ENCODE data around the gene CDK11B.
A peak's percentile ranks its signal among the peaks of the same experiment; 100 is the strongest.

The CDK11B gene

DNA sequence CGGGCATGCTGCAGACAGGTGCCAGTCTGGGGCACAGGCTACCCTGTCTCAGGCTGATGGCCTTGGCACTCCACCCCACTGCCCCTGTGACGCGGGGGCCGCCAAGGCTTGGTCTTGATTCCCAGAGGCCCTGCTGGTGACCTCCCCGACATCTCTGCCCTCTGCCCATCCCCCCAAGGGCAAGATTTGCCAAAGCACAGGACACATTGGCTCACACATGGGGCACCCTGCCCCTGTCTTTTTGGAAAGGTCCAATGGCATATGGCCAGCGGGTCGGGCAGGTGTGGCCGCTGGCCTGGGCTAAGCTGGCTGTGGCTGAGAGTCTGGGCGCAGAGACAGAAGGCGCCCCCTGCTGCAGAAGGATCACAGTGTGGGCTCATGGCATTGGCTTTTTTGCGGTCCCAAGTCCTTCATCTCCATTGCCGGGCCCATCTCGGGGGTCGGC lies 38.9 kb downstream of the CDK11B start:
- Mint-ChIP-seq H3K36me3 (ENCODE audit: low read depth) (no peaks in the 10 kb centered on the region), H3K4me1 (ENCODE audit: low read depth) (peaks cover 12% of the 10 kb centered on the region), H3K27ac (no peak overlapping the region), H3K4me3 (no peak overlapping the region), H3K9me3 (no peaks in the 10 kb centered on the region), H3K27me3 (no peaks in the 10 kb centered on the region)

DNA sequence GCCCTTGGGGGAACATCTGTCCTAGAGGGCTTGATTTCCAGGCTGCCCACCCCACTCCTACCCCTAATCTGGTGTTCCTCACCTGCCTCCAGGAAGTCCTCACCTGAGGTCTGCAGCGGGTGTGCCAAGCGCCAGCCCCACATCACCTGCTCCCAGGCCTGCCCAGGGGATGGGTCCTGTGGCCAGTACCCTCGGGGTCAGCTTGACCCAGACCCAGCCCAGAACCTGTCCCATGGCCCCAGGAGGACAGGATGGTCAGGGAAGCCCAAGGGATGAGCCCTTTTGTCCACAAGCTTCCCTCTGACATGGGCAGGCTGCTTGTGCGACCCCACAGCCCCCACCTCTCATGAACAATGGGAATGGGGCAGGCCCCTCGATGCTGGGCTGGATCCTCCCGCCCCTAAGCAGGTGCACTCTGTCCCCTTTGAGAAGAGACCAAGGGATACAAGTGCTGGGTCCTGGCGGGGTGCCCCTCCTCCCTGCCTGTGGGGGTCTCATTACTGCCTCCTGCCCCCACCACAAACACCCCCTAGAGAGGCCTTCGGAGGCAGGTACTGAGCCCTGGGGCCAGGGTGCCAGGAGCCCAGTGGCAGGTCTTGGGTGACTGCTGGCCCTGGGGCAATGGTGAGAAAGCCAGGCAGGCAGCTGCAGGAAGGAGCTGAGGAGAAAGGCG lies 40.3 kb downstream of the CDK11B start:
- H3K4me1 Mint-ChIP-seq (ENCODE audit: low read depth) = peaks cover 26% of the 10 kb centered on the region
- no peak overlapping the region for H3K4me3 Mint-ChIP-seq
- H3K27ac Mint-ChIP-seq = no peak overlapping the region
- peaks cover 5% of the 10 kb centered on the region for H3K36me3 Mint-ChIP-seq (ENCODE audit: low read depth)
- H3K27me3 Mint-ChIP-seq = no peaks in the 10 kb centered on the region
- H3K9me3 Mint-ChIP-seq = no peaks in the 10 kb centered on the region

DNA sequence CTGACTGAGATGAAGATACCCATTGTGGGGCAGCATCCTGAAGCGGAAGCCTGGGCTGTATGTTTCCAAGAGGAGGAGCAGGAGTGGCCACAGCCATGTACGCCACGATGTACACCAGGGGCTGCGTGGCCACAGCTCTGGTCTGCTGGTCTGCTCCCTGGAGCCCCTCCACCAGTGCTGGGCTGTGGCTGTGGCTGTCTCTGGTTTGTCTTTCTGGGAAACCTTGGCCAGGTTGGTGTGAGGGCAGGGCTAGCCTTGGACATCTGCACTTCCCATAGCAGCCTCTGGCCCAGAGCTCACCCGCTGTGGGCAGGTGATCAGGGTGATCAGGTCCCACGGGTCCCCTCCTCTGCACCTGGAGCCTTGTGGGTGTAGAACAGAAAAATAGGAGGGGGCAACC lies 40.9 kb downstream of the CDK11B start:
- no peaks in the 10 kb centered on the region for H3K27me3 Mint-ChIP-seq
- H3K27ac Mint-ChIP-seq = no peak overlapping the region
- peak overlapping the region; percentile 81 for H3K4me3 Mint-ChIP-seq
- H3K9me3 Mint-ChIP-seq = no peaks in the 10 kb centered on the region
- peaks cover 28% of the 10 kb centered on the region for H3K4me1 Mint-ChIP-seq (ENCODE audit: low read depth)
- H3K36me3 Mint-ChIP-seq (ENCODE audit: low read depth) = peaks cover 7% of the 10 kb centered on the region

DNA sequence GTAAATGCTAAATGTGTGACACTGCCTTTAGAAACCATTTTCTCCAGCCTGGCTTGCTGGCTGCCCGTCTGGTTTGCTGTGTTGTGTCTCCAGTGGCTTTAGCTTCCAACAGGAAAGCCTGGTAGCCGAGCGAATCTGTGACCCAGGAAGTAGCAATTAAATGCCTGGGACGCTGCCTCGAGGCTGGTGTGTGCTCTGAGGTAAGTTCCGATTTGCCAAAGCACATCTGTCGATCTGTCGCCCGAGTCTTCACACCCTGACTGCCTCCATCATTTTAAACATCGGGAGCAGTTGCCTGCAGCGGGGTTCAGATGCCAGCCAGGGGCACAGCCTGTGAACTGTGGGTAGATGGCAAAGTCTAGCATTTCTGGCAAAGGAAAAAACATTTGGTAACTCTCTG lies 41.3 kb downstream of the CDK11B start:
- no peaks in the 10 kb centered on the region for H3K27me3 Mint-ChIP-seq
- H3K36me3 Mint-ChIP-seq (ENCODE audit: low read depth) = peaks cover 7% of the 10 kb centered on the region

DNA sequence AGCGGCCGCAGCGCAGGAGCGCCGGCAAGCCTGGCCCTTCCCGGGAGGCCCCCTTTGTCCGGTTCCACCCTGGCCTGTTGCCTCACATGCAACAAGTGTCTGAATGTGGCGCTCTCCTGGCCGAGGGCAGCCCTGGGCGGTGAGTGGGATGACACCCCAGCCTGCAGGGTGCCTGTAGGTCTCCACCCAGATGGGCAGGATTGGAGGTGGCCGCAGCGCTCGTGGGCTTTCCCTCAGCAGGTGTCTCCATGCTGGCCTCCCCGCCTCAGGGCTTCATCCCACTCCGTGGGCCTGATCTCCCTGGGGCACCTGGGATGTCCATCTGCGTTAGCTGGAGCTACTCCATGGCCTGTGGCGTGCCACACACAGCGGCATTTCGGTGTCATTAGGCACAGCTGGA lies 42.0 kb downstream of the CDK11B start:
- Mint-ChIP-seq H3K4me3 (peak overlapping the region; percentile 81), H3K36me3 (ENCODE audit: low read depth) (peaks cover 7% of the 10 kb centered on the region), H3K27ac (no peak overlapping the region), H3K4me1 (ENCODE audit: low read depth) (peaks cover 32% of the 10 kb centered on the region), H3K27me3 (no peaks in the 10 kb centered on the region), H3K9me3 (no peaks in the 10 kb centered on the region)

More for the DNA sequence above, 41.3 kb downstream of the CDK11B start:
- H3K4me1 Mint-ChIP-seq (ENCODE audit: low read depth) = peaks cover 28% of the 10 kb centered on the region
- H3K27ac Mint-ChIP-seq = no peak overlapping the region
- H3K9me3 Mint-ChIP-seq = no peaks in the 10 kb centered on the region
- H3K4me3 Mint-ChIP-seq = peak overlapping the region; percentile 81

DNA sequence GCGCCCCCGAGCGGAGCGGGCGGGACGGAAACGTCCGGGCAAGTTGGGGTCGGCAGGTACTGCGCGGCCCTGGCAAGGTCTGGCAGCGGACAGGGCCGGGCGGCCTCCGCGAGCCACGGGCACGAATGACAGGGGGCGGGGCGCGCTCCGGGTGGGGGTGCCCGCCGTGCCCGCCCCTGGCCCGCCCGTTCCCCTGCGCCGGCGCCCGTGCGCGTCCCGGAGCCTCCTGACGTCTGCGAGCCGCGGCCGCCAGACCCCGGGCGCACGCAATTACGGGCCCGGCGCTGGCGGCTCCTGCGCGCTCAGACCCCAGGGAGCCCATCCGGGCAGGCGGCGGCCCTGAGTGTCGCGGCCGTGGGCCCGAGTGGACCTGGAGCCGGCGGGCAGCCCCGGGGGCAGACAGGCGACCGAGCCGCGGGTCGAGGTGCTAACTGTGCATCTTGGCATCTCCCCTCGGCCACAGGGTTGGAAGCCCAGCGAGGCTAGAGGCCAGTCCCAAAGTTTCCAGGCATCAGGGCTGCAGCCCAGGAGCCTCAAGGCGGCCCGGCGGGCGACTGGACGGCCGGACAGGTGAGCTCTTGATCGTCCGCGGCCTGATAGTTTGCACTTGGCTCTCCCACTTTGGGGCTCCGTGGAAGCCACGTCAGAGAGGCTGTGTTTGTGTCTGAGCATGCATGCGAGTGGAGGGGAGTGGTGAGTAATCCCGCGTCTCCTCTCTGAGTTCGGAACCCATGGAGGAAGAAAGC lies 42.6 kb downstream of the CDK11B start:
- Mint-ChIP-seq H3K36me3 (ENCODE audit: low read depth) (peaks cover 7% of the 10 kb centered on the region), H3K4me1 (ENCODE audit: low read depth) (peaks cover 32% of the 10 kb centered on the region), H3K27me3 (no peaks in the 10 kb centered on the region), H3K9me3 (no peaks in the 10 kb centered on the region), H3K27ac (peak overlapping the region; percentile 72), H3K4me3 (peak overlapping the region; percentile 81)

DNA sequence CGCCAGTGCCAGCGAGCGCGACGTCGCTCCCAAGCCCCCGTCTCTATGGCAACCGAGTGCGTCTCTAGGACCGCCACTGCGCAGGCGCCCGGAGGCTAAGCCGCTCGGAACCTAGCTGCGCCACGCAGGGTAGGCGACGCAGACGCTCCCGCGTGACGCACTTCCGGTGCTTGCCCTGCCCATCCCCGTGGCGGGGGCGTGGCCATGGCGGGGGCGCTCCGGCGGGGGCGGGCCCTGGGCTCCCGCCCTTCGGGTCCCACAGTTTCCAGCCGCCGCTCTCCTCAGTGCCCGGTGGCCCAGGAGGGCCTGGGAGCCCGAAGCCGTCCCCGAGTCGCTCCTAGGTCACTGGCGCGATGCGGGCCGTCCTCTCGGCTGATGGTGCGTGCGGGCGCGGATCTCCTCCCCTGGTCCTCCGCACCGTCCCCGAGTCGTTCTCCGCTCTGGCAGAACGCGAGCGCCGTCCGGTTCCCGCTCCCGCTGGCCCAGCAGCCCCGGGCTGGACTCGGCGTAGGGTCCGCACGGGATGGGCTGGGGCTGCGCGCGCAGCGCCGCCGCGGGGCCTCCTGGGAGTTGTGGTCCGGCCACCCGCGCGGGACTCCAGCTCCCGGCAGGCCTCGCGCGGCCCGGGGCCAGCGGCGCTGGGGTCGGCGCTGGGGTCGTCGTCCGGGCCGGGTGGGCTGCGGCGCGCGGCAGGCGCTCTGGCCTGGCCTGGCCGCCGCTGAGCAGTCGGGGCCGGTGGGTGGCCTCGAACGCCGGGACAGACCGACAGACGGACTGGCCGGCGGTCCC lies 43.4 kb downstream of the CDK11B start, which contains the start of gene MIB2:
MIB2 (plus strand) TSS at position 245 of the 789 bp plus-strand sequence. CDS start 7,953 bp downstream, outside the sequence.
- H3K36me3 Mint-ChIP-seq (ENCODE audit: low read depth) = peaks cover 7% of the 10 kb centered on the region
- no peaks in the 10 kb centered on the region for H3K27me3 Mint-ChIP-seq
- peak within 1 kb of the TSS; percentile 94 for H3K27ac Mint-ChIP-seq
- H3K4me3 Mint-ChIP-seq = peak within 1 kb of the TSS; percentile 93
- no peaks in the 10 kb centered on the region for H3K9me3 Mint-ChIP-seq
- H3K4me1 Mint-ChIP-seq (ENCODE audit: low read depth) = peaks cover 32% of the 10 kb centered on the region

DNA sequence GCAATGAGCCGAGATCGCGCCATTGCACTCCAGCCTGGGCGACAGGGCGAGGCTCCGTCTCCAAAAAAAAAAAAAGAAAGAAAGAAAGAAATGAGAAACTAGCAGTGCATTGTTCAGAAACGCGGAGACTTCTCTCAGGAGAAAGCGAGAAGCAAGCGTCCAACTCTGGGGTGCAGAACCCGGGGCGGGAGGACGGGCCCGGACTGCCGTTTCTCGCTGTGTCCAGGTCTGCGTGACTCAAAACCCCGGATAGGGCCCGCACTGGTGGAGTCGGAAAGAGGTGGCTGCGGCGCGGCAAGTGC lies 43.9 kb downstream of the CDK11B start:
- H3K4me1 Mint-ChIP-seq (ENCODE audit: low read depth) = peaks cover 32% of the 10 kb centered on the region
- peak overlapping the region; percentile 94 for H3K27ac Mint-ChIP-seq
- H3K4me3 Mint-ChIP-seq = peak overlapping the region; percentile 93
- H3K36me3 Mint-ChIP-seq (ENCODE audit: low read depth) = peaks cover 7% of the 10 kb centered on the region
- H3K9me3 Mint-ChIP-seq = no peaks in the 10 kb centered on the region
- no peaks in the 10 kb centered on the region for H3K27me3 Mint-ChIP-seq

DNA sequence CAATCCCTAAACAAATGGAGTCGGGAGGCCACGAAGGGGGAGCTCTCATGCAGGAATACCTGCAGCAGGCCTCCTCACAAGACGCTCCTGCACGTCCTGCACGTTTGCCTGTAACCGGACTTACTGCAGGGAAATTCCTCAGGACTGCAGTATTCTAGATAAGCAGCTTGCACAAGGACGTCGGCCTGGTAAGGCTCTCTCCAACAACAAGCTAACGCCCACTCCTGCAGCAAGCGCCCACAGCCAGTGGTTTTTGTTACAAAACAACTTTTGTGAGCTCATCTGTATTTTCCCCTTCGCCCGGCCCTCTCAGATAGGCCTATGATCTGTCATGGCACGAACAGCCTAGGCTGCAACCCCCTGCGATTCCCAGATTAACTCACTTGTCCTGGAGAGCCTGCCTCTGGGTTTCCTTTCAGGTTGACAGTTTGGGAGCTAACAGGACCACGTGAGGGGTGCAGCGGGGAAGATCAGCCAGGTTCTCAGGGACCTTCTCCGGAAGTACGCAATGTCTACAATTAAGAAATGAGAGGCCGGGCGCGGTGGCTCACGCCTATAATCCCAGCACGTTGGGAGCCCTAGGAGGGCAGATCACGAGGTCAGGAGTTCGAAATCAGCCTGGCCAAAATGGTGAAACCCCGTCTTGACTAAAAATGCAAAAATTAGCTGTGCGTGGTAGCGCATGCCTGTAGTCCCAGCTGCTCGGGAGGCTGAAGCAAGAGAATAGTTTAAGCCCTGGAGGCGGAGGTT lies 44.4 kb downstream of the CDK11B start:
- no peaks in the 10 kb centered on the region for H3K9me3 Mint-ChIP-seq

DNA sequence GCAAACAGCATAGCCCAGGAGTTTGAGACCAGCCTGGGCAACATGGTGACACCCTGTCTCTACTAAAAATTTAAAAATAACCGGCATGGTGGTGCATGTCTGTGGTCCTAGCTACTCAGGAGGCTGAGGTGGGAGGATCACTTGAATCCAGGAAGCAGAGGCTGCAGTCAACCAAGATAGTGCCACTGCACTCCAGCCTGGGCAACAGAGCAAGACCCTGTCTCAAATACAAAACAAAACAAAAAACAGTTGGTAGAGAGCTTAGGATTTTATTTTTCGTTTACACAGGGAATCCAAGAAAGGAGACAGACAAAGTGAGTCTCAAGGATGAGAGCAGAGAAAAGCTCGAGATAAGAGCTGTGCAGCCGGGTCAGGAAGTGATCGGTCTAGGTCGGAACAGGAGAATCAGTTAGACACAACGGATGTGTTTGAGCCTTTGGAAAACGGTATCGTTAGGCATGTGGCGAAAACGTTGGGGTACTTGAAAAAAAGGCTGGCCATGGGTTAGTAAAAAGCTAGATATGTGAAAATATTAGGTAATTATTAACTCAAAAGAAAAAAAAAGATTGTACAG lies 45.2 kb downstream of the CDK11B start:
- H3K9me3 Mint-ChIP-seq = no peaks in the 10 kb centered on the region
- H3K27me3 Mint-ChIP-seq = no peaks in the 10 kb centered on the region
- H3K4me1 Mint-ChIP-seq (ENCODE audit: low read depth) = peaks cover 32% of the 10 kb centered on the region
- peak overlapping the region; percentile 94 for H3K27ac Mint-ChIP-seq
- H3K4me3 Mint-ChIP-seq = peak overlapping the region; percentile 93
- H3K36me3 Mint-ChIP-seq (ENCODE audit: low read depth) = peaks cover 7% of the 10 kb centered on the region

More for the DNA sequence above, 44.4 kb downstream of the CDK11B start:
- Mint-ChIP-seq H3K27me3 (no peaks in the 10 kb centered on the region), H3K27ac (peak overlapping the region; percentile 94), H3K36me3 (ENCODE audit: low read depth) (peaks cover 7% of the 10 kb centered on the region), H3K4me3 (peak overlapping the region; percentile 93), H3K4me1 (ENCODE audit: low read depth) (peaks cover 32% of the 10 kb centered on the region)

DNA sequence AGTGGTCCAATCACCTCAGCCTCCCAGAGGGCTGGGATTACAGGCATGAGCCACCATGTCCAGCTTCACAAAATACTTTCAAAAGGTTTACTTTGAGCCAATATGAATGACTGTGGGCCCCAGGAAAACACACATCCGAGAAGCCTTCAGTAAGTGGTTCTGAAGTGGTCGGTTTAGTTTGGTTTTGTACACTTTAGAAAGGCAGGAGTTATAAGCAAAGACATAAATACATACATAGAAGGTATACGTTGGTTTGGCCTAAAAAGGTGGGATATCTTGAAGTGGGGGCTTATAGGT lies 46.8 kb downstream of the CDK11B start:
- H3K4me1 Mint-ChIP-seq (ENCODE audit: low read depth) = peaks cover 33% of the 10 kb centered on the region
- H3K4me3 Mint-ChIP-seq = no peak overlapping the region
- H3K9me3 Mint-ChIP-seq = no peaks in the 10 kb centered on the region
- peaks cover 7% of the 10 kb centered on the region for H3K36me3 Mint-ChIP-seq (ENCODE audit: low read depth)
- no peak overlapping the region for H3K27ac Mint-ChIP-seq
- no peaks in the 10 kb centered on the region for H3K27me3 Mint-ChIP-seq

DNA sequence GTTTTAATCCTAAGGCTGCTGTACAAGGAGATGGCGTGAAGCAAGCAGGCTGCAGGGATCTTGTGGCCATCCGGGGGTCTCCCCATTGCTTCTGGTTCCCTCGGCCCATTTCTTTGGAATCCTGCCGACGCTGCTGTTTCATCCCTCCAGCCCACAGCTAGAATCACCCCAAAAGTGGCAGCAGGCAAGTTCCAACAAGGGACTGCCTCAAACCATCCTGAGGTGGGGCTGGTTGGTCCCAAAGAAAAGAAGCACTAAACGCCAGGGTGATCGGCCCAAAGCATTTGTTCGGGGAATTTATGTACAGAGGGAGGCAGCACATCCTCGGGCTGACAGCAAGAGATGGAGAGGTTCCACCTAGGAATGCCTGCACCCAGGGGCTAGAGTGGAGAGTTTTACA lies 48.0 kb downstream of the CDK11B start:
- Mint-ChIP-seq H3K27ac (no peak overlapping the region), H3K36me3 (ENCODE audit: low read depth) (peaks cover 7% of the 10 kb centered on the region), H3K9me3 (no peaks in the 10 kb centered on the region), H3K27me3 (no peaks in the 10 kb centered on the region), H3K4me3 (no peak overlapping the region), H3K4me1 (ENCODE audit: low read depth) (peaks cover 33% of the 10 kb centered on the region)

DNA sequence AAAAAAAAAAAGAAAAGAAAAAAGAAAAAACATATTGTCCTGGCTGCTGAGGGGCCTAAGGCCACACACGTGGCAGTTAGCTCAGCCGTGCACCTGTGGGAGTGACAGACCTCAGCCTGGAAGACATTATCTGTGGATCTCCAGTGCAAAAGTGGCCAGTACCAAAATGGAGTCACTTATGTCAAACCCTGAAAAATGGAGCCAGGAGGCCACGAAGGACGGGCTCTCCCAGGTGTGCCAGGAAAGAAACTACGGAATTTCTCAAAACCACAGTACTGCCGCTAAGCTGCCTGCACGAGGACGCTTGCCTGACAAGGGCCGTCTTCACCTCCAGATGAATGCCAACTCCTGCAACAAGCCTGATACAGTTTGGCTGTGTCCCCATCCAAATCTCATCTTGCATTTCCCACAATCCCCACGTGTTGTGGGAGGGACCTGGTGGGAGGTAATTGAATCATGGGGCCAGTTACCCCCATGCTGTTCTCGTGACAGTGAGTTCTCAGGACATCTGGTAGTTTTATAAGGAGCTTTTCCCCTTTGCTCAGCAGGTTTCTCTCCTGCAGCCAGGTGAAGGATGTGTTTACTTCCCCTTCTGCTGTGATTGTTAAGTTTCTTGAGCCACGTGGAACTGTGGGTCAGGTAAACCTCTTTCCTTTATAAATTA lies 48.9 kb downstream of the CDK11B start:
- Mint-ChIP-seq H3K36me3 (ENCODE audit: low read depth) (peaks cover 7% of the 10 kb centered on the region), H3K27ac (no peak overlapping the region), H3K4me1 (ENCODE audit: low read depth) (peaks cover 31% of the 10 kb centered on the region), H3K9me3 (no peaks in the 10 kb centered on the region), H3K4me3 (no peak overlapping the region), H3K27me3 (no peaks in the 10 kb centered on the region)

DNA sequence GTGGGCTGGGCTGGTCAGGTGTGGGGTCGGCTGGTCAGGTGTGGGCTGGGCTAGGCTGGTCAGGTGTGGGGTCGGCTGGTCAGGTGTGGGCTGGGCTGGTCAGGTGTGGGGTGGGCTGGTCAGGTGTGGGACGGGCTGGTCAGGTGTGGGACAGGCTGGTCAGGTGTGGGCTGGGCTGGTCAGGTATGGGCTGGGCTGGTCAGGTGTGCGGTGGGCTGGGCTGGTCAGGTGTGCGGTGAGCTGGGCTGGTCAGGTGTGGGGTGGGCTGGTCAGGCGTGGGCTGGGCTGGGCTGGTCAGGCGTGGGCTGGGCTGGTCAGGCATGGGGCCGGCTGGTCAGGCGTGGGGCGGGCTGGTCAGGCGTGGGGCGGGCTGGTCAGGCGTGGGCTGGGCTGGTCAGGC lies 52.6 kb downstream of the CDK11B start:
- Mint-ChIP-seq H3K4me1 (ENCODE audit: low read depth) (peaks cover 11% of the 10 kb centered on the region), H3K9me3 (no peaks in the 10 kb centered on the region), H3K4me3 (no peak overlapping the region), H3K36me3 (ENCODE audit: low read depth) (no peaks in the 10 kb centered on the region), H3K27me3 (no peaks in the 10 kb centered on the region), H3K27ac (no peak overlapping the region)

Data from stimulated activated naive CD8-positive, alpha-beta T cell treated with anti-CD3 and anti-CD28 coated beads, Interleukin-15, Interleukin-2, amounts not matched to agents 100 ng/mL and 50 ng/mL, for 24 hours (primary cell).